ENCODE results near the gene ANKRD16. TPM values are rescaled to one million over a fixed set of nuclear protein-coding genes. Genes with fewer than 3 reads are reported as not detected.

The ANKRD16 gene
- total and polyA plus RNA-seq, 2 of the 8 experiments (the other 6 are each of a cell fraction or from before 2014, with no cell fraction given): 8.2 to 12.7 TPM

DNA sequence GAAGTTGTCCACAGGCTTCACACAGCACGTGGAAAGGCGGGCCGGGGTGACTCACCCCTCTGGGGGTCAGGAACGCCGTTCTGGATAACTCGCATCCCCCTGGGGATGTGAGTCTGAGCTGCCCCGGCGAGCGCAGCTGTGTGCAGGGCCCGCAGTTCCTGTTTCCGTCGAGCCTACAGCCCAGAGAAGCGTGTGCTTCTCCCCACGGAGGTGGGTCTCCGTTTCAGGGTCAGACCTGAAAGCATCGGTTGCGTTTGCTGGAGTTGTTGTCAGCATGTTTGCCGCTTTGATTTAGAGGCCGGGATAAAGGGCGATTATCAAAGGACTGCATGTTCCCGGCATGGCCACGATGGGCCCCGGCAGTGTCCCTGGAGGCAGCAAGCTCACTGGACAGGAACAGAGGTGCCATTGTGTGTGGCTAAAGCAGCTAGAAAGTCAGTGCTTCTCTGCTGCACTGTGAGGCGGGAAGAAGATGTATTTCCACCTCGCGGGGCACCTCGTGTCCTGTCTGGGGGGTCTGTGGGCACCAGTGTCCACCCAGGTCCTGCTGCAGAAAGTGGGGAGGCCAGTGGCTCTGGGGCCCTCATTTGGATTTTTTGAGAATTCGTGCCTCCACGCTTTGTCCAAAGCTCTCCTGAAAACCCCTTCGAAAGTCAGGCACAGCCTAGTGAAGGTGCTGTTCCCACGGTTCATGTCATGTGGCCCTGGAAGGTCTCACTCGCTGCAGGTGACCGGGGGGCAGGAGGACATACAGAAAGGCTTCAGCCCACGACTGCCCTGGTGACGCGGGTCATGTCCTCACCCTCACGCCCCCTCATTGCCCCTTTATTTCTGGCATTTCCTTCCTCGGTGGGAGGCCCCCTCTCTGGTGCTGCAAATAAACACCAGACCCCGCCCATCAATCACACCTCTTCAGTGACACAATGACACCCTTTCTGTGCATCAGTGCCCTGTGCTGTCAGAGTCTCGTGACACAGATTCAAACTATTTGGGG is 49.1 kb downstream of the ANKRD16 start (continued):
- no peak for TF ChIP-seq CHD7 (IDR thresholded peaks at IDR 0.05; ENCODE audit: insufficient replicate concordance, low read length)
